HK-2 (cell line): ENCODE results near the gene ARHGAP36.

ENCODE experiments used
- DNase-seq: peaks from one replicate; pipeline ENCODE4 v3.0.0-alpha.2; 2018; ENCODE audit not compliant: unreplicated experiment

ARHGAP36 gene

DNA sequence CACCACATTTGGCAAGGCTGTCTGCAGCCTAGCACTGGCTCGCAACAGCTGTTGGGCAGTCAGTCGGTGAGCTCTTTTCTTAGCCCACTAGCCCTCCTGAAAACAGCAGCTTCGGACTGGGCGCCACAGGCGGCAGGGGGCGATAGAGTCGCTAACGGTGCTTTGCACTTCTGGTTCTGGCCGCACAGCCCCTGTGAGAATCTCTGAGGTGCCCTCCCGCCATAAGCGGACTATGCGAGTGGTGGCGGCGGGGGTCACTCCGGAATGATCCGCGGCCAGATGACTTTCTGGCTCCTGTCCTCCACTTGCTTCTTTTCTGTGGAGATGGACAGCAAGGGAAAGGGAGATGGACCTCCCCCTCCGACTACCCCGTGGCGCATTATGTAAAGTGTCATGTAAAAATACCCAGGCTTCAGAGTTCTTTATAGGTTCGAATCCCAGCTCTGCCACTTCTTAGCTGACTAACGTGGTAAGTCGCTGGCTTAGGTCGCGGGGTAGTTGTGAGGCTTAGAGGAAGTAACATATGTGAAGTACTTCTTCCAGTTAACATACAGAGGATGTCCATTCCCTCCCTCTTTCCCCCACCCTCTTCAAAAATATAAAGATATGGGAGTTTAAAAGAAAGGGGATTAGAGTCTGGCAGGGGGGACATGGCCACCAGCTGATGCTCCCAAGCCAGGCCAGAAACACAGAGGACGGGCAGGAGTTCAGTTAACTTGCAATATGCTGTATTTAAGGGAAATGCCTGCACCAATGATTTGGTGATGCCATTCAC is 11.0 kb downstream of the ARHGAP36 start:
- DNase-seq, result no peak

DNA sequence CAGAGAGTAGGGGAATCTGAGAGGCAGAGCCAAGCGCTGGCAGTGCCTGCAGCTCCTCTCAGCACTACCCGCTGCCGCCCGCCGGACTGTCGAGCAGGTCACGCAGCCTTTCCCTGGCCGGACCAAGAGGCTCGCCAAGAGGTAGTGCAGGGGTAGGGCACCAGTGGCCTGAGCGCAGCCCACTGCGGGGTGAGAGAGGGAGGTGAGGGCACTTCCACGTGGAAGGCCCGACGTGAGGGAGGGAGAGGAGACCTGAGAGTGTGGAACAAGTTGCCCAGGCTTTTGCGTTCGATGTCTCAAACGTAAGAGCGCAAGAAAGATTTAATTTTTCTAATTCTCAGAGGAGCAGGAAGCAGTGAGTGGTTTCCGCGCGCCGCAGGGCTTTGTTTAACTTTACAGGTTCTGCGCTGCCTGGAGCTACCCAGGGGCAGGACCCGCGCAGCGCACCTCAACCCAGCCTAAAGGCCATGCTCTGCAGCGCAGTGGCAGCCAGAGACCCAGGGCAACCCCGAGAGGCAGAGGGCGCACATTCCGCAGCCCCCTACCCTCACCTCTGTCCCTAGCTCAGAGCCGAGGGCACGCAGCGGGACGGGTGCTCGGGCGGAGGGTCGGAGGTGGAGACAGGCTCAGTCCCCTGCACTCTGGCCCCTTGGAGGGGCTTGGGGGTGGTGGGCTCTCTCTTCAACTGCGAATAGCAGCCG is 14.9 kb downstream of the ARHGAP36 start:
- no peak for DNase-seq

DNA sequence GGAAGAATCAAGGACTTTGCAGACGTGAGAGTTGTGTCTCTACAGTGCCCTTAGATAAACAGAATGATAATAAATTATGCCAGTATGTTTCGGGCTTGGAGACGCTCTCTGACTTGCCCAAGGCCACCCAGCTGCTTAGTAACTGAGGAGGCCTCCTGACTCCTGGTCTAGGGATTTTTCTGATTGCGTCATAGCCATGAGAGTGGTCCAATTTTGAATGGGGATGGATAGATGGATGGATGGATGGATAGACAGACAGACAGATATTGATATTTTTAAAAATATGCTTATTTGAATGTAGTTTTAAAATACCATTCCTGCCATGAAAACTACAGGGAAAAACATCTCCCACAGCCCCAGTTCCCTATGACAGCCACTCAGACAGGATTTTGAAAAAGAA is 15.5 kb downstream of the ARHGAP36 start:
- DNase-seq, result no peak

DNA sequence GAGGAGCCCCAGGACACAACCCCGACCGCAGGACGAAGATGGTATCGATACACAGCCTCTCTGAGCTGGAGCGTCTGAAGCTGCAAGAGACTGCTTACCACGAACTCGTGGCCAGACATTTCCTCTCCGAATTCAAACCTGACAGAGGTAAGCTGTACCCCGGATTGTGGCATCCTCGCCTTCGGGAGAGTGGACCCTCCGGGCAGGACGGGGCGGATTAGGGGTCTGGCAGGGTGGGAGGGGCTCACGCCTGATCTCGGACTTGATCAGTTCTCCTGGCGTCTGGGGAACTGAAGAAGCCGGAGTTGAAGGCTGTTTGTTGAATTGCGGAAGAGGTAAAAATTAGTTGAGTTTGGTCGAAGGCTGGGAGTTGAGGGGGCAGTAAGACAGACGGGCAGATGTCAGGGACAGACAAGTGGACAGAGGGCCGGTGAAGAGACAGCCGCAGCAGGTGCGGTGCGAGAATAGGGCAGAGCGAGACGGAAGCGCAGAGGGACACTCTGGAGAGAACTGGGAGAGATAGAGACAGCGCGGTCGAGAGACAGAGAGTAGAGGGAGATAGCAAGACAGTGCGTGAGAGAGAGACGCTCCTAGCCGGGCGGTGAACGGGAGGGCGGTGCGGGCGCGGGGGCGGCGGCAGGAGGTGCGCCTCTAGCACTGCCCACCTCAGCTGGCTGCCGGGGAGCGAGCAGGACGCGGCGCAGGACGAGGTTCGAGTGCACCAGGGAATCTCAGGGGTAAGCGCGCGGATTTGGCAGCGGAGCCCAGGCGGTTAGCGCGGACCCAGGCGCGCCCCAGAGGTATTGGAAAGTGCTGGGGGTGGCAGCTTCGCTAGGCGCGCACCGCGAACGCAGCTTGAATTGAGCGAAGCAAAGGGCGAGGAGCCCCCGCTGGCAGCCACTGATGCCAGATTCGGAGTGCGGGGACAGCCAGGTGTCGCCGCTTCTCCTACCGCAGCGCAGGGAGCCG is 23.9 kb downstream of the ARHGAP36 start:
- DNase-seq, result no peak

DNA sequence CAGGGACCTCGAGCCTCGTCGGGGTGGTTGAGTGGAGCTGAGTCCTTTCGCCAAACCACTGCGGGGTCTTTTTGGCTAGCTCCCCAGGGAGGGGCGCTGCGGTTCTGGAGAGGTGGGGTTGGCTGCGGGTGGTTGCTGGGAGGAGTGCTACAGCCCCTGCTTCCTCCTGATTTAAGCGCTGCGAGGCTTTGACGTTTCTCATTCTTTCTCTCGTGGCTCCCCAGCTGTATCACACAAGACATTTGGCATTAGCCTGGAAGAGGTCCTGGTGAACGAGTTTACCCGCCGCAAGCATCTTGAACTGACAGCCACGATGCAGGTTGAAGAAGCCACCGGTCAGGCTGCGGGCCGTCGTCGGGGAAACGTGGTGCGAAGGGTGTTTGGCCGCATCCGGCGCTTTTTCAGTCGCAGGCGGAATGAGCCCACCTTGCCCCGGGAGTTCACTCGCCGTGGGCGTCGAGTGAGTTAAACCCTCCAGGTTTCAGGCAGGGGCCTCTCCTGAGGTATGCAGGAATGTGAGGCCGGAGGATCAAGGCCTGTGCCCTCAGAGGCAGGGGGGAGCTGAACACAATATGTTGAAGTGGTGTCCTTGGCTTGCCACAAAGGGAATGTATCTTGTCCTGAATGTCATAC is 25.5 kb downstream of the ARHGAP36 start:
- DNase-seq, result no peak

DNA sequence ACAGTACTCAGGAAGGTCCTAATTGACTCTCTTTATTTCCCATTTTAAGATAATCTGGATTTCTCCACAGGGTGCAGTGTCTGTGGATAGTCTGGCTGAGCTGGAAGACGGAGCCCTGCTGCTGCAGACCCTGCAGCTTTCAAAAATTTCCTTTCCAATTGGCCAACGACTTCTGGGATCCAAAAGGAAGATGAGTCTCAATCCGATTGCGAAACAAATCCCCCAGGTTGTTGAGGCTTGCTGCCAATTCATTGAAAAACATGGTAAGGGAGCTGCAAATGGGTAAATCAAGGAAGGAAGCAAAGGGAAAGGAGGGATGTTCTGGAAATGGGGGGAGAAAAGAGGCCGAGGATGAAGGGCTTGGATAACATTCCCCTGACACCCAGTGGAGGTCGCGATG is 26.0 kb downstream of the ARHGAP36 start:
- DNase-seq, result no peak

DNA sequence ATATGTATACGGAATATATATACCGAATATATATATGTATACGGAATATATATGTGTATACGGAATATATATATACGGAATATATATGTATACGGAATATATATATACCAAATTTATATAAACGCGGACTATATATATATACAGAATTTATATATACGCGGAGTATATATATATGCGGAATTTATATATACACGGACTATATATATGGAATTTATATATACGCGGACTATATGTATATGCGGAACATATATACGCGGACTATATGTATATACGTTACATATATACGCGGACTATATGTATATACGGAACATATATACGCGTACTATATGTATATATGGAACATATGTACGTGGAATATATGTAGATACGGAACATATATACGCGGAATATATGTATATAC is 78.6 kb downstream of the ARHGAP36 start:
- DNase-seq, result no peak

DNA sequence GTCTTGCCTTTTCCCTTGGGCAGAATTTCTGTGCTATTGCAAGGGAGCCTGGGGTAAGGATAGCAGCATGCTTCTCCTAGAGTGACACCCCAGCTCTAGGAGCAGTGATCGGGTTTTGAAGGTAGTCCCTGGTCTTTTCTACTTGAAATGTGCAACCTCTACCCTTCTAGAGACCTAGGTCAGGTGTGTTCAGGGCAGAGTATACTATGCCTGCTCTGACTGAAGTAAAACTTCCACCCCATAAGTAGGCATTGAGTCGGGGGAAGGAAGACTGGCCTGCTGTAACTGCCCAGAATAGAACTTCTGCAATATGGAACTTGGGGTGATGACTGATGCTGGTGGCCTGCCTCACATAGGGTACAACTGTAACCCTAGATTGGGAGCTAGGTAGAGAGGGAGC is 80.9 kb downstream of the ARHGAP36 start:
- no peak for DNase-seq
